GM18520 (cell line): ENCODE measurements around the gene MICAL2.

ENCODE experiments used
- ATAC-seq: cut with Tn5 transposase; IDR thresholded peaks from one replicate; pipeline ENCODE4 v1.9.1; 2021; ENCODE audit not compliant: unreplicated experiment

Gene MICAL2

DNA sequence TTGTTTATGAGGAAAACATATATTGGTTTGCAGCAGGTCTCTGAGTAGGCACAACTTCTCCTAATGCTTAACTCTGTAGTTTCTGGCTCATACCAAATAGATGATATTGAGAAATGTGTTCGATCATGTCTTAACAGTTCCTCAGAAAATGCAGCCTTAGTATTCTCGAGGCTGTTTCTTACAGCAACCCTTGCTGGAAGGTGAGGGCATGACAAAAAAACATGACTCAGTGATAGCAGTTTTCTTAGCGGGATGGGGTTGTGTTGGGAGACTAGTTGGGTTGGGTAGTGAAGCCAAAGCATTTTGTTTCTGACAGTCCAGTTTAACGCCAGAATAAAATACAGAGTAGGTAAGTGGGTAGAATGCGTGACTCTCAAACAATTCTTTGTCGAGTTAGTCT is 172.3 kb downstream of the MICAL2 start:
- ATAC-seq: no peak

DNA sequence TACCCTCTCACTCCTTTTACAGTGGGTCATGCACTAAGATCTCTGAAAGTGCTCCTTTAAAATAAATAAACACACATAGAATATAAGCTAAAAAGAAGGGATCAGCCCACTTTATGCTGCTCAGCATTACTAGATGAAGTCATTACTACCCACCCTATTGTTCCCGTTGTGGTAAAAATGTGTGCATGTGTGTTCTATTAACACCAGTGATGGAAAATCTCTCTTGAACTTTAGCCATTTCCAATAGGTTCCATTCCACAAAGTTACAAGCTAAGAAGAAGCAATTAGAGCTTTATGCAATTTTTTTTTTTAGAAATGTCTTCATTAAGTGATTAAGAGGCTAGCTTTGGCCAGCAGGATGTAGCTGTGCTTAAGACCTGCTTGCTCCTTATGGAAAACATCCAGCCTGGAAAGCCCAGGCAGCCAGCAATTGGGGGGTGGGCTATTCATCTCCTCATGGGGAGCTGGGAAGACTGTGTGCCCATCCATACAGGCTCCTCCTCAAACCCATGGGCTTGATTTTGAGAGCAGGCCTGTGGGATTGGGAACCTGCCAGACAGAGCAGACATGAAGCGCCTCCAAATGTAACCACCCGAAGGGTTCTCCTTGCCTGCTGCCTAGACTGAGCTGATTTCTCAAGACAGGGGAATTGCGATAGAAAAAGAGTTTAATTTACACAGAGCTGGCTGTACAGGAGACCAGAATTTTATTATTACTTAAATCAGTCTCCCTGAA is 174.1 kb downstream of the MICAL2 start:
- ATAC-seq: no peak

DNA sequence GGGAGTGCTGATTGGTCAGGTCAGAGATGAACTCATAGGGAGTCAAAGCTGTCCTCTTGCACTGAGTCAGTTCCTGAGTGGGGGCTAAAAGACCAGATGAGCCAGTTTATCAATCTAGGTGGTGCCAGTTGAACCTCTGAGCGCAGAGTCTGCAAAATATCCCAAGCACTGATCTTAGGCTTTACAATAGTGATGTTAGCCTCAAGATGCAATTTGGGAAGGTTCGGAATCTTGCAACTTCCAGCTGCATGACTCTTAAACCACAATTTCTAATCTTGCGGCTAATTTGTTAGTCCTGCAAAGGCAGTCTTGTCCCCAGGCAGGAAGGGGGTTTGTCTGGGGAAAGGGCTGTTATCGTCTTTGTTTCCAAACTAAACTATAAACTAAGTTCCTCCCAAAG is 174.7 kb downstream of the MICAL2 start:
- no peak for ATAC-seq

DNA sequence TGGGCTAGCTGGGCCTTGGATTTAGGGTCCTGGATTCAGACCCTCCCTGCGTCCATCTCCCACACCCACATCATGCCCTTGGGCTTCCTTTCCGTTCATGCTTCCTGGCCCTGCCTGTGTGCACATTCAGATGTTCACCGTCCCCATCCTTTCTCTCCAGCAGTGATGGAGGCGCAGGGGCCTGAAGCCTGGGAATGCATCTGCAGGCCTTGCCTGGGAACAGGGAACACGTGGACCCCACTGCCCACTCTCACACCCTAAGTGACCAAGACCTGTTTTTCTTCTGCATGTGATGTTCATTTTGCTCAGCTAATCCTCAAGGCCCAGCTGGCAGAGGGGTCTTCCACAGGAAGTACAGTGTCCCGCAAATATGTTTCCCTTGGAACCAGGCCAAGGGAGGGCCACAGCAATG is 175.4 kb downstream of the MICAL2 start:
- ATAC-seq: no peak

DNA sequence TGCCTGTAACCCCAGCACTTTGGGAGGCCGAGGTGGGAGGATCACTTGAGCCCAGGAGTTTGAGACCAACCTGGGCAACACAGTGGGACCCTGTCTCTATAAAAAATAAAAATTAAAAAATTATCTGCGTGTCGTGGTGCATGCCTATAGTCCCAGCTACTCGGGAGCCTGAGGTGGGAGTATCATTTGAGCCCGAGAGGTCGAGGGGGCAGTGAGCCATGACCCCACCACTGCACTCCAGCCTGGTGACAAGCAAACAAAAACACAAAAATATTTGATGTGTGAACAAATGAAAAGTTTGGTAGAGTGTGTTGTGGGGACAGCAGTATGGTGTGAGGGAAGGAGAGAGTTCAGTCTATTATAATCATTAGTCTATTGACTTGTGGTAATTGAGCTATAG is 176.2 kb downstream of the MICAL2 start:
- ATAC-seq: no peak

DNA sequence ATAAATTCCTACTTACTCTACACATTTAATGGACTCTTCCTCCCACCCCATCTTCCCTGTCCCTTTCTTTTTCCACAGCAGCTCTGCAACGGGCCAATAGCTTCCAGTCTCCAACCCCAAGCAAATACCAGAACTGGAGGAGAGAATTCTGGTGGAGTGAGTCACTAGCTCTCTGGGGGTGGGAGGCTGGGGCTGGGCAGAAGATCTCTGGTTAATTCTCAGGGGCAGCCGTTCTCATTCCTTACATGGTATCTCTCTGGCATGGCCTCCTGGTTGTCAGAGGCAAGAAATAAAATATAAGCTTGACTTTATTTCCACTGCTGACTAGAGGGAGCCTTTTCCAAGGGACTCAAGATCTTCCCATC is 176.6 kb downstream of the MICAL2 start:
- no peak for ATAC-seq

DNA sequence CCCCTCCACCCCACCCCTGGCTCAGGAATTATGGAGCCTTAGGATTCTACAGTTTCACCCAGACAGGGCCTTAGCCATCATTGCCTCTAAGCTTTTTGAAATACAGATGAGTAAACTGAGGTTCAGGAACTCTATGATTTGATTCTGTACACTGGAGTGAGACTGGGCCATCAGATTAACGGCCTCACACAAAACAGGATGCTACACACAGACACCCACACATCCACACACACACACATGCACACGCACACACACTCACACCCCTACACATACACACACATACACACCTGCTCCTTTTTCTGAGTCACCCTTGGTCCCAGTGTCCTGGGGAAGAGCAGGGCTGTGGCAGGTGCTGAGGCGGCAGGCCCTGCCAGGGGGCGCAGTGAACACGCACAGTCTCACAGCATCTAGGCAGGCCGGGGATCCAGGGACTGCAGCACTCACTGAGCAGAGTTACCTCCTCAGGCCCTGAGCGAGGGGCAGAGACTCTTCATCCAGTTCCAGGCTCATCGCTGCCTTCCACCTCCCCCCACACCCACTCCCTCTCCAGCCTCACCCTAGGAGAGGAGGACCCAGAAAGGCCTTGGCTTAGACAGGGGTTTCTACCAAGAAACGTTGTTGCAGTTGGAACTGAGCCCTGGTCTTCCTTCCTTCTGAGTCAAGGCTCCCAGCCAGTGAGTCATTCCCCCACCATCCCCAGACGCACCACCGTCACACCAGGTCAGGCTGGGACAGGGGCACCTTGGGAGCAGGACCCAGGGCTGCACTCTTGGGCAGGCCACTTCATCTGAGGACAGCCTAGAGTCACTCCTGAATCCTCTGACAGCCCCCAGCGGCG is 177.2 kb downstream of the MICAL2 start:
- ATAC-seq: no peak

DNA sequence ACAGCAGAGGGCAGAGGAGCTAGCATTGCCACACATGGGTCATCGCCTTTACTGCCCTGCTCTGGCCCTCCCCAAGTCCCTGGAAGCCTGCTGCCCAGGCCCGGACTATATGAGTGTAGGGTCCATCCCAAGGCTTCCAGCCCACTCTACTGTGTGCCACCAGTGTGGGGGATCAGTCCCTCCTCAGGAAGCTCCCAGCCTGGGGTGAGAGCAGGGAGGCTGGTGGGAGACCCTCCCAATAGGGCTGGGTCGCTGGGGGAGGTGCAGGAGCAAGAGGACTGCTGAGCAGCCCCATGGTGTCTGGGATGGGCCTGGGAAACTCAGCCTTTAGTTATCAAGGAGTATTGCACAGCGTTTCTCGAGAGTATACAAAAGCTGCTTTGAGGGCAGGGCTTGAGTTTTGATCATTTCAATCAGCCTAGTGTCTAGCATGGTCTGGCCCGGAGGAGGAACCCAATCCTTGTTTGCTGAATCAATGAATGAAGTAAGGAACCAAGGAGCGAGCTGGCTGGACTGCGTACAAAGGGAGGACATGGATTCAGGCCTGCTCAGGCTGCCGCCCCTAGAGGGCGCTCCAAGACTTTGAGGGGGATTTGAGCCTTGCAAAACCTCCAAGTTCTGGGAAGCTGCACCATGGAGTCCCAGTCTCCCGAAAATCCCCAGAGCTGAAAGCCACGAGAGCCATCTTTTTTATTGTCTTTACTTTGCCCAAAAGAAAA is 178.0 kb downstream of the MICAL2 start:
- ATAC-seq: no peak

DNA sequence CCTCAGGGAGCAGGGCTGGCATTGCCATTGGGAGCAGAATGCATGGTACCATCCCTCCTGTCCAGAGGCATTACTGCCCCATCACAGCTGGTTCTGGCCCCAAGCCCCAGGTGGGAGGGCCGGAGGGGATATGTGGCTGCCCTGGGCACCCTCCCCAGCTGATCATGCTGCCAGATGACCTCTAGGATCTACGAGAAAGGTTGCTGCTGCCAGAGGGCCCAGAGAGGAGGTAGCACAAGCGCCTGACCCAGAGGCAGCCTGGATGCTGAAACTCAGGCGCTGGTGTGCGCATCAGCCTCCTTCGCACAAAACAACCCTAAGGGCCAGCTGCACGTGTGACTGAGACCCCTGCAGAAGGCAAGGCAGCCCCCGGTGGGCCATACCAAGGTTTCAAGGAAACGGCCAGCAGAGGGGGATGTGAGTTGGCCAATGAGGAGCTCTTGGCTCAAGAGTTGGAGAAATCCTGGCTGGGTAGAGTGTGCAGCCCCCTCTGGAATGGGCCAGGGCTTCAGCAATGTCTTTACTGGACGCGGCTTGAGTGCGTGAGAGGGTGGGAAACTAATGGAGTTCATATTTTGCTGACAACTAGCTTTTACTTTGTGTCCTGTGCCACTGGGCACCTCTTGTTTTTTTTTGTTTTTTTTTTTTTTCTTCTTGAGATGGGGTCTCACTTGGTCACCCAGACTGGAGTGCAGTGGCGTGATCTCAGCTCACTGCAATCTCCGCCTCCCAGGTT is 178.7 kb downstream of the MICAL2 start:
- ATAC-seq: no peak

DNA sequence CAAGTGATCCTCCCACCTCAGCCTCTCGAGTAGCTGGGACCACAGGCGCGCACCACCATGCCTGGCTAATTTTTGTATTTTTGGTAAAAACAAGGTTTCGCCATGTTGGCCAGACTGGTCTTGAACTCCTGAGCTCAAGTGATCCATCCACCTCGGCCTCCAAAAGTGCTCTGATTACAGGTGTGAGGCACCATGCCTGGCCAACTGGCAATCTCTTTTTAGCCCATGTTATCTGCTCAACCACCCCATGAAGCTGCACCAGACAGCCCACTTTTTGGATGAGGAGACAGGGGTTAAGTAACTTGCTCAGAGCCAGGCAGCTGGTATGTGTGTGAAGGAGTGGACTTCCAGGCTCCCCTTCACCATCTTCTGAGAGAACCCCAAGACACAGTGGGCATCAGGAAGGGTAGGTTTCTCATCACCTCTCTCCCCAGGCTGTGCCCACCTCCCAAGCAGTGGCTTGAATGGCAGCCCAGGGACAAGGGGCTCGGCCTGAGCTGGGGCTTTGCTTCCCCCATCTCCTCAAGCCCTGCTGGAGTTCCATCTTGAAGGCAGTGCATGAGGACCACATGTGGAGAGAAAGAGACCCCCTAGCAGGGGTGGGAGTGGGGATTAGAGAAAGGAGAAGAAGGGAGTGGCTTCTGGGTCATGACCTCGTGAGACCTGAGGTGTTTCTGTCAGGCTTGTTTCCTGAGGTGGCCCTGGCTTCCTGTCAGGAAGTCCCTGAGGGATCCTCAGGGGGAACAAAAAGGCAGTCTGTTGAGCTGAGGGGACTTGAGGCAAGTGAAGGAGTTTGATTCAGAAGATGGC is 179.5 kb downstream of the MICAL2 start:
- no peak for ATAC-seq

DNA sequence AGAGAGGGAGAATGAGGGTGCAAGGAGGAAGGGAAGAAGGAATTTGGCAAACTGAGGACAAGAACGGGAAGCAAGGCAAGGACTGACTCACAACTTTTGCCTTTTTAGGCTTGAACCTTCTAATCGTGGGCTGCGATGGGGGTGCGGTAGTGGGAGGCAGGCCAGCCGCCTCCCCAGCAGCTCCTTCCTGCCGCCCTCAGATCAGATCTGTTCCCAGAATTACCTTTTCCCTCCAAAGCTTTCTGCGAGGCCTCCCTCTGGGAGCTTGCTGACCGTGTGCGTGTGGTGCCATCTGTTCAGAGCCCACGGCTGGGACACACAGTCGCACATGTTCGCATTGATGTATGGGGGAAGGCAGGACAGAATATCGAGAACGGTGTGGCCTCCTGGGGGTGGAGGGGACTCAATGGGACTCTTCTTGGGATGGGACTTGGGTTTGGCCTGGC is 180.1 kb downstream of the MICAL2 start:
- ATAC-seq: no peak

DNA sequence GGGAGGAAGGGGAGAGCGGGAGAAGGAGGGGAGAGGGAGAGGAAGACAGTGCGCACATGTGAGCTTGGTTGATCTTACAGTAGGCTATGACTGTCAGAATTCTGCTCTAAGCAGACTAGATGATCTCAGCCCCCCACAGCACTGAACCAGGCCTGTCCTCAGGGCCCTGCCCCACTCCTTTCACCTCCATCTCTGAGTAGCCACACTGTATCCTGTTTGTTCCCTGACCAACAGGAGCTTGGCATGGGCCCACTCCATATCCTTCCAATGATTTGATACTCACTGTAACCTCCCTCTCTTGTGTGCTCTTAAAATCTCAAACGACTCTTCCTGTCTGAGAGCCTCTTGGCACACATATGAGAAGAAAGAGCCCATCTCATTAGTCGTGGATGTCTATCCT is 180.9 kb downstream of the MICAL2 start:
- no peak for ATAC-seq

DNA sequence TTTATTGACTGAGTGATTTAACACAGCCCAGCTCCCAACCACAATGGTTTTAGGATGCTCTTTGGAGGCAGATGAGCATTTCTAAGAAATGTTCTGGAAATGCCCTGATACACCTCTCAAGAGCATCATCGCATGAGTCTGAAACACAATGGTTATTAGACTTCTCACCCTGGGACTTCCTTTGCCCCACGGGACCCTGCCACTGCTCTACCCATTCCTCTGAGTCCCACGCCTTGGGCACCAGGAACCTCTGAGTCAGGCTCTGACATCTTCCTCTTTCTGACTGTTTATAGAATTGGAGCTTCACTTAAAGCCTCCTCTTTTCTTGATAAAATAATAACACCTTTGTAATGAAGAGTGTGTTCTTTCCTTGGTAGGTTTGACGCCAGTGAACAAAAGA is 181.4 kb downstream of the MICAL2 start:
- ATAC-seq: no peak

DNA sequence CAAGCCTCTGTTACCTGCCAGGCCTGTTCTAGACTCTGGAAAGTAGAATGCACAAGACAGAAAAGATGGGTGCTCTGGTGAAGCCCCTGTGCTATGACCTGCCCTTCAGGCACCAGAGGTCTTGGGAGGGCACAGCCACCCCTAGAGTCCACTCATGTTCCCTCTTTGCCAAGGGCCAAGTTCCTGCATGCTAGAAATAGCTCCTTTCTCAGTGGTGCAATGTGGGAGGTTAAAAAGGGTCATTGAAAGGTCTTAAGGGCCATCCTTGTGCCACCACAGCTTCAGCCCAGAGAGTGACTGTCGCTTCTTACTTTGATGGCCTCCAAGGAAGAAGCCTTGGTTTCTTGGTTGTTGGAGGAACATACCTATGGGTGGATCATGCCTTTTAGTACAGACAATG is 182.4 kb downstream of the MICAL2 start:
- ATAC-seq: no peak

DNA sequence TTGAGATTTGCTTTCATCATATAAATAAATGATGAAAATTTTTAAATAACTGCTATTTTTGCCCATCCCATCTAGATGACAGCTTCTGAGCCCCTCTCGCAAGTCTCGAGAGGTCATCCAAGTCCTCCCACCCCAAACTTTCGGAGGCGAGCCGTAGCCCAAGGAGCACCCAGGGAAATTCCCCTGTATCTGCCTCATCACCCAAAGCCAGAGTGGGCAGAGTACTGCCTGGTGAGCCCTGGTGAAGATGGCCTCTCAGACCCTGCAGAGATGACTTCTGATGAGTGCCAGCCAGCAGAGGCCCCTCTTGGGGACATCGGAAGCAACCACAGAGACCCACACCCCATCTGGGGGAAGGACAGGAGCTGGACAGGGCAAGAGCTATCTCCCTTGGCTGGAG is 183.1 kb downstream of the MICAL2 start:
- no peak for ATAC-seq

DNA sequence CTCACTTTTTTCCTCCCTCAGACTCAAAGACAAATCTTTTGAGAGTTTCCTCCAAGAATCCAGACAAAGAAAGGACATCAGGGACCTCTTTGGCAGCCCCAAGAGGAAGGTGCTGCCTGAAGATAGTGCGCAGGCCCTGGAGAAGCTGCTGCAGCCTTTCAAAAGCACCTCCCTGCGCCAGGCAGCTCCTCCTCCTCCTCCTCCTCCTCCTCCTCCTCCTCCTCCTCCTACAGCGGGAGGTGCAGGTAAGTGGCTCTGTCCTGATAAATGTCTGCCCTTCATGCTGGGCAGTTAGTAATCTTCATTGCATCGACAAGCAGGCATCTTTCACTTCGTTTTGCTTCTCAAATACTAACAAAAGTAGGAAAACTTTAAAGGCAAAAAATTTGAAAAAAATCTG is 184.2 kb downstream of the MICAL2 start:
- ATAC-seq: no peak

DNA sequence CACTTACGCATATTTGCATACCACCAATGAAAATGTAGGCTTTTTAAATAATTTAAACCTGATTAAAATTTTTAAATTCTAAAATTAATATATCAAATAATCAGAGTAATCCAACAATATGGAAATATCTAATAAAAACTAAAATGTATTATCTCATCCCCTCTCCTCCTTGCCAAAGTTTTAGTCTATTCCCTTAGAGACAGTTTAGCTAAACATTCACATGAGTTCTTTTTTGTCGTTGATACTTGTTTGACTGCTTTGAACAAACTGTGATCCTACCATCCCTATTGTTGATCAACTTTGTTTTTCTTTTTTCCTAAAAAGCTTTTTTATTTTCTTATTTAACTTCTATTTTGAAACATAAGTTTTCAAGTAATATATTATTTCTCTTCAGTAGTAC is 185.6 kb downstream of the MICAL2 start:
- ATAC-seq: no peak

DNA sequence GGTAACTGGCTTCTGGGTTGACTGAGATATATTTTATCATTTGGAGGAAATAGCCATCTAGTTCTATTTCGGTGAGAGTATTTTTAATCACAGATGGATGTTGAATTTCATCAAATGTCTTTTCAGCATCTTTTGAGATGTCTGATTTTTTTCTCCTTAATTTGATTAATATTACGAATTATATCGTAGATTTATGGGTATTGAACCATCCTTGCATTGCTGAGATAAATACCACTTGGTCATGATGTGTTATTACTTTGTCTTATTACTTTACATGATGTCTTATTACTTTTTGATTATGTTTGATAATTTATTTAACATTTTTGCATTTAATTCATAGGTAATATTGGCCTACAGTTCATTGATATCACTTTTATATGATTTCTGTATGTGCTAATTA is 188.2 kb downstream of the MICAL2 start:
- no peak for ATAC-seq

DNA sequence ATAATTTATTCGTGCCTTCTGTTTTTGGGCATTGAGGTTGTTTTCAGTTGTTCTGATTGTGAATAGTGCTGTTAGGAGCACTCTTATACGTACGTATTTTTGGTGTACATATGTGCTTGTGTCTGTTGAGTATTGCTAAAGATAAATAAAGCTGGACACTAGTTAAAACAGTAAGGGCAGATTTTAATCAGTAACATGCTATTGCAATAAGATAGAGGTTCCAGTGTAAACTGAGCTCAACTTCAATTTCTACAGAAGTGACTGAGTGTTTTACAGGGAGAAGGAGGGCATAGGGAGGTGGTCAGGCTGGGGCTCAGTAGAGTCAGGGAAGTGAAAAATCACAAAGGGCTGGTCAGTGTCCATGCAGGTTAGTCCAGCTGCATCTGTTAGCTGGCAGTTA is 191.0 kb downstream of the MICAL2 start:
- no peak for ATAC-seq

DNA sequence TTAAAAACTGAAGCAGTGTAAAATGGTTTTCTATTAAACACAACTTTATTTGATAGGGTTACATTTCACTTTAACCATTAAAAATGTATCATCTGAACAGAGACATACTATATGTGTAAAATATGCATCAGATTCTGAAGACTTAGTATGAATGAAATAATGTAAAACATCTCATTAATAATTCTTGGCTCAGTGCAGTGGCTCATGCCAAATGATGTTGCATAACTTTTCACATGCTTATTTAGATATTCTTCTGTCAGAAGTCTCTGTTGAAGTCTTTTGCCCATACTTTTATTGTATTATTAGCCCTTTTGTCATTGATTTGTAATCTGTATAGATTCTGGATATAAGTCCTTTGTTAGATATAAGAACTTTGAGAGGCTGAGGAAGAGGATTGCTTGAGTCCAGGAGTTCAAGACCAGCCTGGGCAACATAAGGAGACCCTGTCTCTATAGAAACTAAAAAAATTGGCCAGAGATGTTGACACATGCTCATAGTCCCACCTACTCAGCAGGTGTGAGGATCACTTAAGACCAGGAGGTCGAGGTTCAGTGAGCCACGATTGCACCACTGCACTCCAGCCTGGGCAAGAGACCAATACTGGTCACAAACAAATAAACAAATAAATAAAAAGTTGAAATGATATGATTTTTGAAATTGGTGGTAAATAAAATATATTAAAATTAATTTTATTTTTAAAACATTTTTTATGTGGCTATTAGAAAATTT is 193.2 kb downstream of the MICAL2 start:
- ATAC-seq: no peak
